Measurements from ENCODE around the gene ARFIP1.

ARFIP1 gene

DNA sequence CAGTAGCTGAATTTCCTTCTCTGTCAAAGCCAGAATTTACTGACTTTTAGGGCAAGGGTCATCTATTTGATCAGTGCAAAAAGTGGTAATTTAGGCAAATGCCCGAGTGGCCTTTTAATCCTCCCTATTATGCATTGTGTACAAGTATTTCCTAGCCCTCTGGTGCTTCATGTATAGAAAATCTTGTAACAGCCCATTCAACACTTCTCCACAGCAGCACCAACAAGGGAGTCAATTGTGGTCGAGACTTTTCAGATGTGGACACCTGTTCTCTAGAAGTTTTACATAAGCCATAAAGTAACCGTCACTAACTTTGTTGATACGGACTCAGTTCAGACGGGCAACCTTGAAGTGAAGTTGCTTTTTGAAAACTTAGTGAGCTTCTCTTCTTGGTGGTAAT is 105.4 kb downstream of the ARFIP1 start:
- no peak overlapping the region for H3K27ac ChIP-seq
- no peaks in the 10 kb centered on the region for H3K36me3 ChIP-seq (ENCODE audit: insufficient read depth)

DNA sequence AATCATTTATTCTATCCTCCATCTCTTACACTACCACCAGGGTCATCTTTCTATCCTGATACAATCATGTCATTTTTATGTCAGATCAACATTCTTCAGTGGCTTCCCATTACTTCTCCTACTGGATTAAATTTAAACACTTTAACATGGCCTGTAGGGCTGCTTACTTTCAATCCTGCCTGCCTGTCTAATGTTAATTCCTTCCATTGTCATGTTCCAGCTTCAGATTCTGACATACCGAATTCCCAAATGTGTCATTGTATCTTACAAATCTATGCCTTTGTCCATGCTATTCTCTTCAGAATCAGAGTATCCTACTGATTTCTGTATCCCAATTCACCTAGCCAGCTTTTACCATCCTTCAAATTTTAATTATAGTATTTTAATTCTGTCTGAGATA is 106.4 kb downstream of the ARFIP1 start:
- Histone ChIP-seq H2AFZ (ENCODE audit: low read depth) (no peak overlapping the region), H3K27ac (no peak overlapping the region), H4K20me1 (ENCODE audit: insufficient read depth) (no peaks in the 10 kb centered on the region), H3K4me1 (ENCODE audit: low read depth, poor library complexity, severe bottlenecking) (no peaks in the 10 kb centered on the region), H3K4me3 (IDR thresholded peaks at IDR 0.05; ENCODE audit: insufficient read depth, low read depth, low read length) (no peak overlapping the region), H3K79me2 (ENCODE audit: insufficient read depth, low read depth) (no peaks in the 10 kb centered on the region), H3K27me3 (ENCODE audit: insufficient read depth, low read depth) (no peaks in the 10 kb centered on the region), H3K9ac (no peak overlapping the region), H3K4me2 (no peak overlapping the region), H3K36me3 (ENCODE audit: insufficient read depth) (no peaks in the 10 kb centered on the region)
- TF ChIP-seq, protein P1, sequence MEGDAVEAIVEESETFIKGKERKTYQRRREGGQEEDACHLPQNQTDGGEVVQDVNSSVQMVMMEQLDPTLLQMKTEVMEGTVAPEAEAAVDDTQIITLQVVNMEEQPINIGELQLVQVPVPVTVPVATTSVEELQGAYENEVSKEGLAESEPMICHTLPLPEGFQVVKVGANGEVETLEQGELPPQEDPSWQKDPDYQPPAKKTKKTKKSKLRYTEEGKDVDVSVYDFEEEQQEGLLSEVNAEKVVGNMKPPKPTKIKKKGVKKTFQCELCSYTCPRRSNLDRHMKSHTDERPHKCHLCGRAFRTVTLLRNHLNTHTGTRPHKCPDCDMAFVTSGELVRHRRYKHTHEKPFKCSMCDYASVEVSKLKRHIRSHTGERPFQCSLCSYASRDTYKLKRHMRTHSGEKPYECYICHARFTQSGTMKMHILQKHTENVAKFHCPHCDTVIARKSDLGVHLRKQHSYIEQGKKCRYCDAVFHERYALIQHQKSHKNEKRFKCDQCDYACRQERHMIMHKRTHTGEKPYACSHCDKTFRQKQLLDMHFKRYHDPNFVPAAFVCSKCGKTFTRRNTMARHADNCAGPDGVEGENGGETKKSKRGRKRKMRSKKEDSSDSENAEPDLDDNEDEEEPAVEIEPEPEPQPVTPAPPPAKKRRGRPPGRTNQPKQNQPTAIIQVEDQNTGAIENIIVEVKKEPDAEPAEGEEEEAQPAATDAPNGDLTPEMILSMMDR (conservative IDR thresholded peaks at IDR 0.05; ENCODE audit: low read depth, low read length), result no peak

More for the DNA sequence above, 105.4 kb downstream of the ARFIP1 start:
- Histone ChIP-seq H3K9ac (no peak overlapping the region), H3K4me1 (ENCODE audit: low read depth, poor library complexity, severe bottlenecking) (no peaks in the 10 kb centered on the region), H3K4me3 (IDR thresholded peaks at IDR 0.05; ENCODE audit: insufficient read depth, low read depth, low read length) (no peak overlapping the region), H4K20me1 (ENCODE audit: insufficient read depth) (no peaks in the 10 kb centered on the region), H3K27me3 (ENCODE audit: insufficient read depth, low read depth) (no peaks in the 10 kb centered on the region), H3K4me2 (no peak overlapping the region), H2AFZ (ENCODE audit: low read depth) (no peak overlapping the region), H3K79me2 (ENCODE audit: insufficient read depth, low read depth) (no peaks in the 10 kb centered on the region)
- TF ChIP-seq, protein P1 (conservative IDR thresholded peaks at IDR 0.05; ENCODE audit: low read depth, low read length), result no peak

DNA sequence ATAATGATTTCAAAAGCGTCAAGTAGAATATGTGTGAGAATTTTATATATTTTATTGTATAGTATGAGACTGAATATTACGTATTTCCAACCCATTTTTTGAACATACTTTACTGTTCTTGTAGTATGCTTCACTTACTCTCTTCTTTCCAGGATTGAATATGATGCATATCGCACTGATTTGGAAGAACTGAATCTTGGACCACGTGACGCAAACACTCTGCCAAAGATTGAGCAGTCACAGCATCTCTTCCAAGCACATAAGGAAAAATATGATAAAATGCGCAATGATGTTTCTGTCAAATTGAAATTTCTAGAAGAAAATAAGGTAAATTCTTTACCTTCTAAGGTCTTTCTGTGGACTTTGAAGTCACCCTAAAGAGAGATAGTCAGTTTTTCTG is 108.2 kb downstream of the ARFIP1 start:
- Histone ChIP-seq H3K36me3 (ENCODE audit: insufficient read depth) (no peaks in the 10 kb centered on the region), H2AFZ (ENCODE audit: low read depth) (no peak overlapping the region), H3K4me3 (IDR thresholded peaks at IDR 0.05; ENCODE audit: insufficient read depth, low read depth, low read length) (no peak overlapping the region), H3K4me1 (ENCODE audit: low read depth, poor library complexity, severe bottlenecking) (no peaks in the 10 kb centered on the region), H3K9ac (no peak overlapping the region), H3K4me2 (no peak overlapping the region), H3K27me3 (ENCODE audit: insufficient read depth, low read depth) (no peaks in the 10 kb centered on the region), H4K20me1 (ENCODE audit: insufficient read depth) (no peaks in the 10 kb centered on the region), H3K27ac (no peak overlapping the region), H3K79me2 (ENCODE audit: insufficient read depth, low read depth) (no peaks in the 10 kb centered on the region)
- TF ChIP-seq, protein P1 (conservative IDR thresholded peaks at IDR 0.05; ENCODE audit: low read depth, low read length), result no peak

DNA sequence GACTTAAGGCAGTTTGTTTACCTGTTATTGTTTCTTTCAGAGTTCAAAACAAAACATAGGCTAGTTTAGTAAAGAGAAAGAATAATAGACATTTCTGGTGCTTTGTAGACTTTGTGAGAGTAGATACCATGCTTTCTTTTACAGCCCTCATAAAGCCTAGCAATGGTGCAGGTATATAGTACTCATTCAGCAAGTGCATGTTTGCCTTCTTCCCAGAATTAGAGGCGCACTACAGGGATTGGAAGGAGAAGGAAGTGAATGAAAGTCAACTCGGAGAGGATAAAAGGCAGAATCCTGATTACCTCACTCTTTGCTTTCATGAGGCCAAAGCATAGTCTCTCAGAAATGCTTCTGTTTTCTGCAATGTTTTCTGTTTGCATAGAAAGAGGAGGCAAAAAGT is 113.2 kb downstream of the ARFIP1 start:
- TF ChIP-seq, protein P1 (conservative IDR thresholded peaks at IDR 0.05; ENCODE audit: low read depth, low read length), result no peak
- no peaks in the 10 kb centered on the region for H3K27me3 ChIP-seq (ENCODE audit: insufficient read depth, low read depth)
- no peaks in the 10 kb centered on the region for H3K36me3 ChIP-seq (ENCODE audit: insufficient read depth)
- H3K79me2 ChIP-seq (ENCODE audit: insufficient read depth, low read depth), result no peaks in the 10 kb centered on the region
- no peak overlapping the region for H3K4me3 ChIP-seq (IDR thresholded peaks at IDR 0.05; ENCODE audit: insufficient read depth, low read depth, low read length)
- H4K20me1 ChIP-seq (ENCODE audit: insufficient read depth), result no peaks in the 10 kb centered on the region
- no peak overlapping the region for H2AFZ ChIP-seq (ENCODE audit: low read depth)
- no peak overlapping the region for H3K9ac ChIP-seq
- H3K4me2 ChIP-seq, result no peak overlapping the region
- no peak overlapping the region for H3K27ac ChIP-seq
- H3K4me1 ChIP-seq (ENCODE audit: low read depth, poor library complexity, severe bottlenecking), result peaks cover 7% of the 10 kb centered on the region

Data from KMS-11 (cell line).